ENCODE results near the gene SLC5A2. TPM values are rescaled to one million over a fixed set of nuclear protein-coding genes. Genes with fewer than 3 reads are reported as not detected.

Gene SLC5A2
- total RNA-seq, 4 donors from 2014 or later, result 1.1 to 1.4 TPM; not detected in 2

- no peak for TF ChIP-seq EP300 (IDR thresholded peaks at IDR 0.05)
- TF ChIP-seq POLR2A (IDR thresholded peaks at IDR 0.05), result no peak
- TF ChIP-seq CTCF (IDR thresholded peaks at IDR 0.05), result no peak
- no peak for TF ChIP-seq POLR2AphosphoS5 (IDR thresholded peaks at IDR 0.05)
- peak overlapping the region; percentile 93 for H3K4me3 ChIP-seq
- H3K27me3 ChIP-seq, result no peaks in the 10 kb centered on the region
- H3K27ac ChIP-seq, result peak overlapping the region; percentile 100
- peaks cover 14% of the 10 kb centered on the region for H3K36me3 ChIP-seq
- no peaks in the 10 kb centered on the region for H3K9me3 ChIP-seq
- peaks cover 65% of the 10 kb centered on the region for H3K4me1 ChIP-seq
- WGBS, result no CpG with 5 or more reads among the region's 42 CpGs
- peak in 1 of 2 donors; percentile 85 for DNase-seq (ENCODE audit: low spot score in 2 of 2)
Measured at GRCh38 chr16:31458073-31458843, 24.7 kb upstream of the SLC5A2 start.

GRCh38 chr16:31458844-31459686 lies 23.9 kb upstream of the SLC5A2 start, which contains the start of gene ARMC5:
ARMC5 (plus strand) TSS chr16:31459501; CDS start chr16:31459525, 24 bp downstream.
- peaks cover 58% of the 10 kb centered on the region for H3K4me1 ChIP-seq
- H3K9me3 ChIP-seq, result no peaks in the 10 kb centered on the region

GRCh38 chr16:31459687-31460581 lies 23.0 kb upstream of the SLC5A2 start:
- WGBS, result 6% methylated on average over 15 of the region's 61 CpGs
- peak; percentile 100 for DNase-seq (ENCODE audit: low spot score in 2 of 2)
- peak overlapping the region; percentile 93 for H3K4me3 ChIP-seq
- TF ChIP-seq CTCF (IDR thresholded peaks at IDR 0.05), result no peak
- TF ChIP-seq POLR2A (IDR thresholded peaks at IDR 0.05), result no peak
- no peak for TF ChIP-seq POLR2AphosphoS5 (IDR thresholded peaks at IDR 0.05)
- no peak for TF ChIP-seq EP300 (IDR thresholded peaks at IDR 0.05)
- H3K4me1 ChIP-seq, result peaks cover 50% of the 10 kb centered on the region
- H3K36me3 ChIP-seq, result peaks cover 29% of the 10 kb centered on the region
- H3K27me3 ChIP-seq, result no peaks in the 10 kb centered on the region
- H3K27ac ChIP-seq, result peak overlapping the region; percentile 100
- no peaks in the 10 kb centered on the region for H3K9me3 ChIP-seq

More at GRCh38 chr16:31458844-31459686, 23.9 kb upstream of the SLC5A2 start, which contains the start of gene ARMC5:
- TF ChIP-seq POLR2AphosphoS5 (IDR thresholded peaks at IDR 0.05) (peak in 2 of 3 donors; percentile 64 to 96), CTCF (IDR thresholded peaks at IDR 0.05) (peak; percentile 40 to 50), EP300 (IDR thresholded peaks at IDR 0.05) (no peak), POLR2A (IDR thresholded peaks at IDR 0.05) (peak; percentile 64)
- 0% methylated on average over 12 of the region's 91 CpGs for WGBS
- H3K27me3 ChIP-seq, result no peaks in the 10 kb centered on the region
- peak within 1 kb of the TSS; percentile 93 for H3K4me3 ChIP-seq
- DNase-seq (ENCODE audit: low spot score in 2 of 2), result peak; percentile 99
- H3K27ac ChIP-seq, result peak within 1 kb of the TSS; percentile 100
- H3K36me3 ChIP-seq, result peaks cover 20% of the 10 kb centered on the region

GRCh38 chr16:31460582-31461002 lies 22.3 kb upstream of the SLC5A2 start:
- peak in 1 of 2 donors; percentile 70 for DNase-seq (ENCODE audit: low spot score in 2 of 2)
- H3K9me3 ChIP-seq, result no peaks in the 10 kb centered on the region
- whole genome bisulfite sequencing, result 35% methylated on average over 8 of the region's 8 CpGs
- TF ChIP-seq CTCF (IDR thresholded peaks at IDR 0.05) (peak; percentile 44 to 50), POLR2A (IDR thresholded peaks at IDR 0.05) (no peak)
- peak overlapping the region; percentile 93 for H3K4me3 ChIP-seq
- H3K27ac ChIP-seq, result no peak overlapping the region
- H3K36me3 ChIP-seq, result peaks cover 35% of the 10 kb centered on the region
- peaks cover 43% of the 10 kb centered on the region for H3K4me1 ChIP-seq
- no peaks in the 10 kb centered on the region for H3K27me3 ChIP-seq
